GM23338 (cell line): Measurements from ENCODE around the gene NID2. TPM values are rescaled to one million over a fixed set of nuclear protein-coding genes. Genes with fewer than 3 reads are reported as not detected.
A peak's percentile ranks its signal among the peaks of the same experiment; 100 is the strongest.

Experiments
- ATAC-seq: fragments of 200-7000 bp; cut with Tn5 transposase; 3 replicates; pipeline ENCODE4 v1.9.1; 2020
- DNase-seq: peaks from one replicate; pipeline ENCODE4 v3.0.0-alpha.2; 2015; ENCODE audit warnings: low spot score
- H2AFZ ChIP-seq: fragments of 200-600 bp; sonication (generic); 2 replicates; pipeline ENCODE4 v1.8.0; 2016; ENCODE audit warnings: antibody characterized with exemption, mild to moderate bottlenecking, moderate library complexity
- H3F3A ChIP-seq: fragments of 200-600 bp; sonication (generic); replicated peaks from 2 replicates; pipeline ENCODE4 v1.8.0; 2017; ENCODE audit warnings: antibody characterized with exemption, mixed run types, low read depth
- H3K27ac ChIP-seq: fragments of 200-600 bp; sonication (generic); 2 replicates; pipeline ENCODE4 v1.6.1; 2016; ENCODE audit warnings: low read depth
- H3K27me3 ChIP-seq: fragments of 200-600 bp; sonication (generic); 2 replicates; pipeline ENCODE4 v1.8.0; 2016; ENCODE audit warnings: mild to moderate bottlenecking, mixed run types, moderate library complexity; ENCODE audit not compliant: insufficient read depth
- H3K36me3 ChIP-seq: fragments of 200-600 bp; sonication (generic); 2 replicates; pipeline ENCODE4 v1.8.0; 2016; ENCODE audit warnings: mild to moderate bottlenecking; ENCODE audit not compliant: insufficient read depth
- H3K4me1 ChIP-seq: fragments of 200-600 bp; sonication (generic); 2 replicates; pipeline ENCODE4 v1.8.0; 2016; ENCODE audit warnings: mild to moderate bottlenecking, moderate library complexity; ENCODE audit not compliant: insufficient read depth
- H3K4me2 ChIP-seq: fragments of 200-600 bp; sonication (generic); 2 replicates; pipeline ENCODE4 v1.7.1; 2017; ENCODE audit warnings: mixed run types
- H3K4me3 ChIP-seq: fragments of 200-600 bp; sonication (generic); 2 replicates; pipeline ENCODE4 v1.6.1; 2016; ENCODE audit warnings: mixed run types
- H3K79me2 ChIP-seq: fragments of 200-600 bp; sonication (generic); replicated peaks from 2 replicates; pipeline ENCODE4 v1.8.0; 2017; ENCODE audit warnings: mild to moderate bottlenecking; ENCODE audit not compliant: insufficient read depth
- H3K9me2 ChIP-seq: fragments of 200-600 bp; sonication (generic); 2 replicates; pipeline ENCODE4 v1.8.0; 2017; ENCODE audit not compliant: insufficient read depth
- H4K20me1 ChIP-seq: fragments of 200-600 bp; sonication (generic); replicated peaks from 2 replicates; pipeline ENCODE4 v1.8.0; 2017; ENCODE audit warnings: mild to moderate bottlenecking; ENCODE audit not compliant: insufficient read depth
- H3K27ac Mint-ChIP-seq: 2 replicates; pipeline ENCODE4 v1.8.0; 2020; ENCODE audit warnings: inconsistent platforms, mild to moderate bottlenecking, moderate library complexity, mixed read lengths
- H3K27me3 Mint-ChIP-seq: 3 replicates; pipeline ENCODE4 v1.8.0; 2022; ENCODE audit warnings: low read depth, mild to moderate bottlenecking, moderate library complexity, mixed read lengths, inconsistent platforms; ENCODE audit not compliant: insufficient read depth, poor library complexity
- H3K36me3 Mint-ChIP-seq: 3 replicates; pipeline ENCODE4 v1.8.0; 2021; ENCODE audit warnings: low read depth, mild to moderate bottlenecking, inconsistent platforms, moderate library complexity, mixed read lengths
- H3K4me1 Mint-ChIP-seq: 3 replicates; pipeline ENCODE4 v1.8.0; 2020; ENCODE audit warnings: mild to moderate bottlenecking, inconsistent platforms, mixed read lengths
- H3K4me3 Mint-ChIP-seq: 3 replicates; pipeline ENCODE4 v1.8.0; 2021; ENCODE audit warnings: moderate library complexity, mild to moderate bottlenecking, inconsistent platforms, mixed read lengths
- H3K9me3 Mint-ChIP-seq: 3 replicates; pipeline ENCODE4 v1.8.0; 2020; ENCODE audit warnings: moderate library complexity, mild to moderate bottlenecking, inconsistent platforms, mixed read lengths
- CTCF ChIP-seq, 2 experiments: fragments of 200-600 bp in 1 of 2; sonication (generic) in 1 of 2; conservative IDR thresholded peaks; 2 replicates each; pipeline versions ENCODE4 v1.5.1 to v1.6.1; 2016 to 2017; ENCODE audit warnings: antibody characterized with exemption in 2 of 2, low read depth in 2 of 2, mild to moderate bottlenecking in 2 of 2, moderate library complexity in 1 of 2
- ETS1 ChIP-seq: IDR thresholded peaks from 2 replicates; pipeline ENCODE4 v1.6.1; 2016; ENCODE audit warnings: antibody characterized with exemption
- EZH2 ChIP-seq: fragments of 200-600 bp; sonication (generic); IDR thresholded peaks from one replicate; pipeline ENCODE4 v1.8.0; 2017; ENCODE audit warnings: antibody characterized with exemption, mild to moderate bottlenecking, low read depth; ENCODE audit not compliant: unreplicated experiment
- POLR2AphosphoS5 ChIP-seq: IDR thresholded peaks from 2 replicates; pipeline ENCODE4 v1.6.1; 2016; ENCODE audit warnings: antibody characterized with exemption, low read depth
- ZNF462 ChIP-seq: fragments of 250-450 bp; sonication (Bioruptor Pico); IDR thresholded peaks from 2 replicates; pipeline ENCODE4 v1.5.0; 2020; ENCODE audit warnings: mild to moderate bottlenecking, moderate library complexity
- polyA plus RNA-seq: library from polyadenylated mRNA; unstranded; fragments of >200 nt; fragmentation: Nextera tagmentation; extraction: Ambion mirVana; gene quantifications from 2 replicates; pipeline ENCODE4 v1.2.1, GENCODE V29; 2016
- total RNA-seq: library from RNA; depleted of rRNA; stranded (reverse); fragments of >200 nt; shearing (Covaris generic); gene quantifications from 2 replicates; pipeline ENCODE4 v1.2.3, GENCODE V29; 2014

NID2 gene
- total and polyA plus RNA-seq, 2 experiments from 2014 or later: 4.3 to 10.4 TPM

- peaks cover 42% of the 10 kb centered on the region for H3K27me3 Mint-ChIP-seq
- no peak overlapping the region for H3K4me2 ChIP-seq
These were observed 2.8 kb upstream of the NID2 start for GRCh38 chr14:52071675-52072074.

More at GRCh38 chr14:52071675-52072074, 2.8 kb upstream of the NID2 start:
- Histone ChIP-seq H3K27me3 (peaks cover 44% of the 10 kb centered on the region), H3K4me1 (peaks cover 16% of the 10 kb centered on the region), H4K20me1 (0 out of 2 replicates have a peak, but pooled peaks cover 4% of the 10 kb centered on the region), H3K4me3 (no peak overlapping the region), H2AFZ (no peak overlapping the region), H3K9me2 (no peaks in the 10 kb centered on the region), H3K27ac (no peak overlapping the region), H3K79me2 (no peaks in the 10 kb centered on the region), H3K36me3 (no peaks in the 10 kb centered on the region), H3F3A (peaks cover 6% of the 10 kb centered on the region; the same call in 1 of the 2 replicates)
- TF ChIP-seq ZNF462 (no peak), POLR2AphosphoS5 (no peak), ETS1 (no peak), CTCF (conservative IDR thresholded peaks at IDR 0.05; ENCODE audit: low read depth in 2 of 2) (peak; percentile 53 to 63), EZH2 (no peak)
- no peak overlapping the region for H3K4me3 Mint-ChIP-seq
- ATAC-seq (no peak), DNase-seq (peak; percentile 64)
- no peak overlapping the region for H3K27ac Mint-ChIP-seq
- peaks cover 22% of the 10 kb centered on the region for H3K4me1 Mint-ChIP-seq
- H3K36me3 Mint-ChIP-seq: no peaks in the 10 kb centered on the region
- H3K9me3 Mint-ChIP-seq: no peaks in the 10 kb centered on the region
